T-helper 9 cell (primary cell): Measurements from ENCODE around the gene PNLIP.

Experiments
- DNase-seq: peaks from one replicate; pipeline ENCODE4 v3.0.0-alpha.2; 2020

The PNLIP gene

DNA sequence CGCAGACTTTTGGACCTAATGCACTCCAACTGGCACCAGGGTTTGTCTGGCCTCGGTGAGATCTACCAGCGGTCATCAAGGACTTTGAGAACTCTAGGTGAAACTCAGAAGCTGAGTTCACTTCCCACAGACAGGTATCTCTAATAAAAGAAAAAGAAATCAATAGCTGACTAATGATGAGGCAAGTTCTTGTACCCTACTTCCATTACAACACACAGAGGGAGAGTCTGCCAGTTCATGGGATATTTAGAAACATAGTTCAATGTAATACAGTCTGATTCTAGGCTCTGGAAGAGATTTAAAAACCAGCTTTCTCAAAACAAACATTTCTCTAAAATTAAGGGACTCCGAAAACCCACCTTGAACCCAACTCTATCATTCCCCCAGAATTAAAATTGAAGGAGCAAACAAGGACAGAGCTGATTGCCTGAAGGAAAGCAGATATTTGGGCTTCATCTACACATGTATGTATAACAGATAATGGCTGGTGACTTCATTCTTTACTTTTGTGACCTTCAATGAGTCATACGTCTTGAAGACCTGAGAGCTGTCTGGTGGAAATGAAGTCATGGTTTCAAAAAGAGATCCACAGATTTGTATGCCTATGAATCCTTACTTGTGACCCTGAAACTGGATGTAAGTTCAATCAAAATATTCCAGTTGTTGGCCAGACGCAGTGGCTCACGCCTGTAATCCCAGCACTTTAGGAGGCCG is 42.3 kb downstream of the PNLIP start:
- no peak for DNase-seq

DNA sequence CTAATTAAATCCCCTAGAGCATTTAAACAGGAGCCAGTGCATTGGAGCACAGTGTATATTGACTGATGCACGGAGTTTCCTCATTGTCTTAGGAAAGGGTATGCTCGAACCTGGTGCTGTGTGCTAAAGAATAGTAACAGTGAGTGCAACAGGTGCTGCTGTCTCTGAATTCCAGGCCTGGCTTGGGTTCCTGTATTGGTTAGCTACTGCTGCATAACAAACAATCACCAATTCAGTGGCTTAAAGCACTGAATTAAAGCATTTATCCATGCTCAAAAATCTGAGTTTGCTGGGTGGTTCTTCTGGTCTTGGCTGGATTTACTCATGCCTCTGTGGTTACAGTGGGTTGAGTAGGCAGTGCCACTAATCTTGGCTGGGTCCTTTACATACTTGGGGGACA is 43.3 kb downstream of the PNLIP start:
- DNase-seq = no peak

DNA sequence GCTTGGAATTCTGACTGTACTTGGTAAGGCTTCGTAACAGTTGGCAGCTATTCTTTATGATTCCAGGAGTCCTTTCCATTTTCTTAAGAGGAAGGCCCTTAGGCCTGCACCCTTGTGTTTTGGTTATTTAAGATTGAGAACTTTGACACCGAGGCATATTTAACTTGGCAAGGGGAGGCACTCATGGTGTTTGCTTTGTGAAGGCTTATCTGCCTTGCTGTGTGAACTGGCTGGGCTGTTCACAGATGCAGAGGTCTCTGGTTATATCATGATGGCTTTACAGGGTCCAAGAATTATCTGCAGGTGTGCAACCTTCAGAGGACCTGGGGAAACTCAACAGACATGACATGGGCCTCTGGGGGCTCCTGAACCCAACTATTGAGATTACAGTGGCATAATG is 44.2 kb downstream of the PNLIP start:
- DNase-seq = no peak

DNA sequence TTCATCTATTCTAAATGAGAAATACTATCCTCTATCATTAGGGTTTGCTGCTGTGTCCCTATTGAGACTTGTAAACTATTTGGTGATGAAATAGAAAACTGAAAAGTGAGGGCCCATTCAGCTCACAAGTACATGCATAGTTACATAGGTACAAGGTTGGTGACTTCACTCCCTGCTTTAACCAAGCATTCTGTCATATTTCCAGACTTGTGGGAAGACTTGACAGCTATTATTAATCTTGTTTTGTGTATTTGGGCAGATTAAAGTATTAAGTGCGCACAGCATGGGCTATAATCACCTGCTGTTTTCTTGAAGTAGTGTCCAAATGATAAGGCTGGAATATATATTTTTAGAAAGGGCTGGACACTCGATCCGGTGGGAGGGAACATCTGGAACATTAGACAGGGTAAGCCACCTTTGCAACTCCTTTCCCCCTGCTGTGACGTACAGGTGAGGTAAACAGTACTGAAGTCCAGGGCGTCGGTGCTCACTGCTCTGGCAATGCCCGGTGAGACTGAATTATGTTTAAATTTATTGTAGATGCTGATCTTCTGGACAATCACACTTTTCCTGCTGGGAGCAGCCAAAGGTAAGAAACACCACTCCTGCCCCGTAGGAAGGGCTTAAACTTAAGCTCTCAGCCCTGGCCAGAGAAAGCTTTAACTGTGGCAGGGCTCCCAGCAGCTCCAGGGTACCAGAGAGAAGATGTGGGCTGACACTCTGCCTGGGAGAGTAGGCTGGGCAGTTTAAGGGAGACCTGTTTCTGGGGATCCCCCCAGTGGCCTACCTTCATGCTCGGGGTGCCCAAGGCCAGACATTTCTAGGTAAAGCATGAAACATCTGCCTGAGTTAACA is 45.1 kb downstream of the PNLIP start, which contains the start of gene PNLIPRP1:
Gene PNLIPRP1, plus strand, starts transcription at position 370 of the 855 bp plus-strand sequence. Its CDS starts 171 bp downstream, at position 541.
- no peak for DNase-seq

DNA sequence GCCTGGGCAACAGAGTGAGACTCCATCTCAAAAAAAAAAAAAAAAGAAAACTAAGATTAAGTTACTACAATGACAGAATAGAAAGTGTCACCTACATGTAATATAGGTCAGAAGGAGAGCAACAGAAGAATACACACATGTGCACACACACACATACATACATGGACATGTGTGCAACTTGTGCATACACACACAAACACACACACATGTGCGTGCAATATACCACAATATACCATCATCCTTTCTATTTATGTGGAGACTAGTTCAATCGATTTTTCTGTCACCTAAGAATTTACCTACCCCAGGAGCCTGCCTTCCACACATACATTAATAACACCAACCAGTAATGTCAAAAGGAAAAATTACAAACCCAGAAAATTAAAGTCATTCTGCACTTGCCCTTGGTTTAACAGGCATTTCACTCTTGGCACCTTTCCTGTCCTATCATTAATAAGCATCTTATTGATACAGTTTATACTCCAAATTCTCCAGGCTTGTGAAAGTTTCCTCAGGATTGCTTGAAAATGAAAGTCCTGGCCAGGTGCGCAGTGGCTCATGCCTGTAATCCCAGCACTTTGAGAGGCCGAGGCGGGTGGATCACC is 47.5 kb downstream of the PNLIP start:
- DNase-seq = no peak

DNA sequence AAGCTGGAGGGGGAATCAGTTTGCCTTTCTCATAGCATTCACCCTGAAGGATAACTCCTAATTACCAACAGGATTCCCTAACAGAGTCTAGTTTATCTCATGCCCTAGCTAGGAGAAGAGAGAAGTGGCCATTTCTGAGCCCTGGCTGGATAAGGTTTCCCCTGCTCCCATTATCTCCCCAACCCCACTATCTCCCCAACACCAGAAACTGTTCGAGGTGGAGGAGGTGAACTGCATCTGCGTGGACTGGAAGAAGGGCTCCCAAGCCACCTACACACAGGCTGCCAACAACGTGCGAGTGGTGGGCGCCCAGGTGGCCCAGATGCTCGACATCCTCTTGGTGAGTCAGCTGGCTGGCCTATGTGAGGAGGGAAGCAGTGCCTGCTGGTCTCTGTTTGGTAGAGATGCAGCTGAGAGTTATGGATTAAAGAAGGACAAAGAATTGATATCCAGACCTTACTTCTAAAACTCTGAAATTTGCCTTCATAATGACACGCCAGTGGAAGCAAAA is 48.8 kb downstream of the PNLIP start:
- DNase-seq = no peak

DNA sequence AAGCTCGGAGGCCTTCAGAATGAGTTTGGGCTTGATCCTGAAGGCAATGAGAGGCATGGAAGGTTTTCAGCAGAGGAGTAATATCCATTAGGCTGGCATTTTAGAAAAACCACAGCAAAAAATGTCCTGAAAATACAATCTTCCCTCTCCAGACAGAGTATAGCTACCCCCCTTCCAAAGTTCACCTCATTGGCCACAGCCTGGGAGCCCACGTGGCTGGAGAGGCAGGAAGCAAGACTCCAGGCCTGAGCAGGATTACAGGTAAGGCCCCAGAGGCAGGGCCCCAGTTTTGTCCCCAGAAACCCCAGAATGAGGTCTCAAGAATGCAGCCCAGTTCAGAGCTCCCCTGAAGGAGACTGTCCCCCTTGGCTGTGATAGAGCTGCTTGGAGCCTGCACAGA is 50.3 kb downstream of the PNLIP start:
- DNase-seq = no peak

DNA sequence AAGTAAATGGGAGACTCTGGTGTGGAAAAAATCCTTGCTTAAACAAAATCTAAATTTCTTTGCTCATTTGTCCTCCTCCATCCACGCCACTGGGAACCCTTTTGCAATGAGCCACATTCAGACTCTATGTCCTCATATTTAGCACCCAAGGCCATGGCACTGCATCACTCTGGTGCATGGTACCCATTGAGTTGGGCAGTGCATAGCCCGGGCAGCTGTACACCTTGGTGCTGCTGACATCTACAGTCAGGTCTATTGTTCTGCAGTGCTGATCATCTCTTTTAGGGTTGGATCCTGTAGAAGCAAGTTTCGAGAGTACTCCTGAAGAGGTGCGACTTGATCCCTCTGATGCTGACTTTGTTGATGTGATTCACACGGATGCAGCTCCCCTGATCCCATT is 51.8 kb downstream of the PNLIP start:
- DNase-seq = no peak

DNA sequence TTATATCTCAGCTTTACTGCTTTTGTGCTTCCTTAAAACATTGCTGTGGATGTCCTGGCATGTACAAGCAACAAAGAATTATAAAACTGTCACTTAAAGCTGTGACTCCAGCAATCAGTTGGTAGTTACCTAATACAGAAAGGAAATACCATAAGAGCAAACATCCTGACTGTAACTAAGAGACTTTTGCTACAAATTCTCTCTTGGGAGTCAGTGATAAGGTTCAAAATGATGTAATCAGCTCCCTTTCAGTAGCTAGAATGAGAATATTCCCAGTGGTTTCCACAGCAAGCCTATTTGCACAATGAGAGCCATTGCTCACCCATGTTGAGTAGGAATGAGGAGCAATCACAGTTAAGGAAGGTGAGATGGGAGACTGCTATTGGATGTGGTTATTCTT is 52.6 kb downstream of the PNLIP start:
- DNase-seq = no peak

DNA sequence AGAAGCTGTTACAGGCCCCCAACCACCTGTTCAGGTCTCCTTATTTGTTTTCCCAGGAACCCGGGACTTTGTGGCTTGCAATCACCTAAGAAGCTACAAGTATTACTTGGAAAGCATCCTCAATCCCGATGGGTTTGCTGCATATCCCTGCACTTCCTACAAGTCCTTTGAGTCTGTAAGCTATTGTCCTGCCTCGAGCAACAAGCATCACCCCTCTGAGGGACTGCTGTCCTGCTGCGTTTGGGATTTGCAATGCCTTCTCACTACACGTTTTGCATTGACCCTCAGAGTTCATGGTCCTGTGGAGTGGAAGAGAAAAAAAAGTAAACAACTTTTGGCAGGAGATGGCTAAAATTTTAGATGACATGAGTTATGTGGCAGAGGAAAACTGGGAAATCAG is 54.3 kb downstream of the PNLIP start:
- DNase-seq = no peak

DNA sequence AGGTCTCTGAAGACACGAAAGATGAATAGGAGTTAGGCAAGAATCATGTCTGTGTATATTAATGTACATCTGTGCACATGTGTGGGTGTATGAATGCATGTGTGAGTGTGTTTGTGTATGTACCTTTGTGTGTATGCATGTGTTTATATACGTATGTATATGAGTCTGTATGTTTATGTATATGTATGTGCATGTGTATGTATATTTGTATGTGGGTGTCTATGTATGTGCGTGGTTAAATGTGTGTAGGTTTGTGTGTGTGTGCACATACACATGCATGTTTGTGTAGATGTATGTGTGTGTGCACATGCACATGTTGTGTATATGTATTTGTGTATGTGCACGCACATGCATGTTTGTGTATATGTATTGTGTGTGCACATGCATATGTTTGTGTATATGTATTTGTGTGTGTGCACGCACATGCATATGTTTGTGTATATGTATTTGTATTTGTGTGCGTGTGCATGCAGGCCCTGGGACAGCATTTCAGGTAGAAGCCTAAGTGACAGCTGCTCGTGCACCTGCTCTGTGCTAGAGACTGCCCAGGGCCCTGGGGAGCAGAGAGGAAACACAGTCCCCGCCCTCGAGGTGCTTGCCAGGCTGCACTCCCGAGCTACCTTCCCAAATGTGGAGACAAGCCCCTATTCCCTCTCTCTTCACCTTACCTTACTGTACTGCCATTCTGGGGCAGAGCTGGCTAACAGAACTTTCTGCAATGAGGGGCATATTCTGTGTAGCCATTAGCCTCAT is 57.1 kb downstream of the PNLIP start:
- no peak for DNase-seq

DNA sequence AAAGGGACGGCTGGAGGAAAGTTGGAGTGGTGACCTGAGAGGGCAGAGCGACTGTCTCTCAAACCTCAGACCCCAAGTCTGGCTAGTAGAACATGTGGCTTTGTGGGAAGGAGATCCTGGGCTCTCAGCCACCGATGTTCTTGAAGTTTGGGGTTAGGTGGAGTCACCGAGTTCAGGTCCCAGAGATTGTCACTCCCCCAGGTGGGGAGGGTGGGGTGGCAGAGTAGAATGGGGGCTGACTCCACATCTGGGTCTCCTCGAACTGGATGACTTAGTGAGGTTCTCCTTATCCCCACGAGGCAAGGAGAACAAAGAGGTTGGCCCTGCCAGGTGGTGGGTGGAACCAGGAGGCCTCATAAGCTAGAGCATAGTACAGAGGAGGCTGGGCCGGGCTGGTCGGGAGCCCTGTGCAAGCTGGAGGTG is 60.3 kb downstream of the PNLIP start:
- DNase-seq = no peak

DNA sequence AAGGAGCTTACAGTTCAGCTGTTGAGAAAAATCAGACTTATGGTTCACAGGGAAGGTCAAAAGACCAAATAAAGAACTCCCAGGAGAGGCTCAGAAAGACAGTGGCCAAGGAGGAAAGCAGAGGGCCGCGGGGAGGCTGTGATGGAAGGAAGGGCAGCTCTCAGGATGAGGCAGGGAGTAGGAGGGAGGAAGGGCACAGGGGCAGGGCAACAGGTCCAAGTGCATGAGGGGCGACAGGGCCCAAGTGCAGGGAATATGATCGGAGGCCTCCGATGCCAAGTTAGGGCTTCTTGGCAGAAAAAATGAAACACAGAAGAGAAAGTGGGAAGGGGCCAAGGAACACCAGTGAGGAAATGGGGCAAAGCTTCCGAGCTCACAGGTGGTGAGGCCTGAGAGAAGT is 61.6 kb downstream of the PNLIP start:
- DNase-seq = no peak

DNA sequence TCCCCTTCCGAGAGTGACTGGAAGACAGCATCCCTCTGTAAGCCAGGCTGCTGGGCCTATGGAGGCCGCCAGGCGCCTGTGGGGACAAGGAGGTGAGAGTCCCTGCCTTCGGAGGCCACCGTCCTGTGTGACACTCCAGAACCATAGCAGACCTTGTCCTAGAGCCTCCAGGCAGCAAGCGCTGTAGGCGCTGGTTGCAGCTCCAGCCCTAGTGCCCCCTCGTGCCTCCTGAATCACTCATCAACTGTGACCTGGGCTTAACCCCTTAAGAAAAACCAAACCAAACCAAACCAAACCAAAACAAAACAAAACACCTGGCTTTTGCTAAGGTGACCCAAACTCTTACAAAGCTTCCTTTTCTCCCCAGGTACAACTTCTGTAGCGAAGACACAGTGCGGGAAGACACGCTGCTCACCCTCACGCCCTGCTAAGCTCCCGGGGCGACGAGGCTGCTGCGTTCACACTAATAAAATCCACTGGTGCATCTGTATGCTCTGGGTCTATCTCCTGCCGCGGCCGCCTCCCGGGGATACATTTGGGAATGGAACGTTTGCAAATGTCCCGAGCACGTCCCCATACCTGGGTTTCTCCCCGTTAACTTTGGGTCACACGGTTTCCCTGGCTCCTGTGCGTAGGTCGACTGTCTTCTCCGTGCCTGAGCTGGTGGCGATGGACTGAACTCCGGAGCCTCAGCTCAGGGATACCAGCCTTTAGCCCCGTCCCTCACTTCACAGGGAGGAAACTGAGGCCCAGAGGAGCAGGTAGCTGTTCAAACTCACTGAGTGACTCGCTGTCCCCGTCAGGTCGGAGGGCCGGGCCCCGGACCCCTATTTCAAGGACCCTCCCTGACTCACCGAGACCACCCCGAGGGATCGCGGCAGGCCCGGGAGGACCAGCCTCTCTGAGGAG is 63.2 kb downstream of the PNLIP start:
- DNase-seq = no peak

DNA sequence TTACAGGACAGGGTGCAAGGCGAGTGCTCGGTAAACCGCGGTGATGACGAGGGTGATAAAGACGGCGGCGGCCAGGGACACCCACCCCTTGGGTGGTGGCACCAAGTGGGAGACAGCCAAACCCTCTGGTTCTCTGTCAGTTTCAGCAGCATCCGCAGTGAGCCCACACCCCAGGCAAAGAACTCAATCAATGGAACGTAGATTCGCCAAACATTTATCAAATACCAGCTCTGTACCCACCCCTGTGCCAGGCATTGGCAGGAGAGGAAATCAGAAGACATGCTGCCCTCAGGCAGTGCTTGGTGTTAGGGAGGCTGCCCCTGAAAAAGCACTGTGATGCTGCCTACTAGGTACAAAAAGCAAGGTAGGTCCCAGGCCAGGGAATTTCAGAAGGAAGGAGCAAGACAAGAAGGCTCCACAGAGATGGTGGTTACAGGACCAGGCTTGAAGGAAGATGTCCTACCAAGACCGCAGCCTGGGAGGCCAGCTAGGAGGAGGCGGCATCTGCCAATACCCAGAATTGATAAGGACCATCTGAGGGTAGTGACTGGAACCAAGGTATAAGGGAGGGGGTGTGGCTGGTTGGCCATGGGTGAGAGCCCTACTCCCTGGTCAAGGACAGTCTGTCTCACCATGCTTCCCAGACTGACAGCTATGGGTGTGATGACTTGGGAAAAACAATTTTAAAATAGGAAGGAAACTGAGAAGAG is 64.9 kb downstream of the PNLIP start:
- DNase-seq = no peak

DNA sequence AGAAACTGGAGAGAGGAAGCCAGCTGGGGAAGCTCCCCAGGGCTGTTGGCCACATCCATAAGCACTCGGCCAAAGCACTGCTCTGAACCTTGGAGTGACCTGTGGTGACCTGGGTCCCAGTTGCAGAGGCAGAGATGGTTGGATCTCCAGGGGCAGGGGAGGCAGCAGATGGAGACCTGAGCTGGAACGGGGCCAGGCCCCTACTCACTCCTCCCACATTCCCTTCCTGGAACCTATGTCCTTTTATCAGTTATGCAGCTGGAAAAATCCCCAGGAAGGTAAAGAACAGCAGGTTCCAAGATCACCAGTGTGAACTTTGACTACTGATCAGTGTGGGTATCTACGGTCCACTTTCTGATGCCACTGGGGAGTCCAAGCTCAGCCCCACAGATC is 65.4 kb downstream of the PNLIP start:
- DNase-seq = no peak

DNA sequence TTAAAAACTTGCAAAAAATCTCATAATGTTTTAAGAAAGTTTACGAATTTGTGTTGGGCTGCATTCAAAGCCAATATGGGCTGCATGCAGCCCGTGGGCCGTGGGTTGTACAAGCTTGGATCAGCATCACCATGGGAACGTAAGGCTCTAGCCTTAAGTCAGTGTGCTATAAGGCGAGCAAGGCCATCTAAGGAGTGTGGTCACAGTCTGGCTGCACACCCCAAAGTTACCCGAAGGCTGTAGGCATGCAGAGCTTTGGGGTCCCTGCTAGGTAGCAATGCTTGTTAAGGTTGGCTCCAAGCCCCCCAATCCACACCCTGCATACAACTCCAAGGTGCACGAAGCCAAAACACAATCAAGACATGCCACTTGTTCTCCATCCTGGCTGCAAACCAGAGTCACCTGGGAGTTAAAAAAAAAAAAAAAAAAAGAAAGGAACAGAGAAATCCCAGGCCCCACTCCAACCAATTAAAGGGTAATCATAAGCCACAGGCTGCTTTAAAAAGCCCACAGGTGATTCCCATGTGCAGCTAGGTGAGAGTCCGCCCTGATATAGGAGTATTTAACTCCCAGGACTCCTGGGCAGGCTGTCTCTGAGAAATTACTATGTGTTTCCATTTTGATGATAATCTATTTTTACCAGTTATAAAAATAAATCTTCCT is 66.5 kb downstream of the PNLIP start:
- DNase-seq = no peak

DNA sequence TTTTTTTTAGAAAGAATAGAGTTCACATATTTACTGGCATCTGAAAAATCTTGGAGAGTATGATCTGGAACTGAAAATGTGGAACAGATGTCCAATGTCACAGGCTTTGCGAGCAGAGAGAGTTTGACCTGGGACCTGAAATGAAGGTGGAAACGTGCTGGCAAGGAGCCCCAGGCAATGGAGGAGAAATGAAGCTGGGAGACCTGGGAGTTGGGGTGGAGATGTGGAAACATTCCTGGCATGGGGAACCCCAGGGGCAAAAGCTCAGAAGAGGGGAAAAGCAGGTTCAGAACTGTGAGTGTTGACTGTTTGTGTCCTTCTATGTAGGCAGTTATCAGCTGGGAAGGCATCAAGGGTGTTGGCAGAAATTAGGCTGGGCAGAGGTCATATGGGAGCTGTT is 67.7 kb downstream of the PNLIP start:
- no peak for DNase-seq

DNA sequence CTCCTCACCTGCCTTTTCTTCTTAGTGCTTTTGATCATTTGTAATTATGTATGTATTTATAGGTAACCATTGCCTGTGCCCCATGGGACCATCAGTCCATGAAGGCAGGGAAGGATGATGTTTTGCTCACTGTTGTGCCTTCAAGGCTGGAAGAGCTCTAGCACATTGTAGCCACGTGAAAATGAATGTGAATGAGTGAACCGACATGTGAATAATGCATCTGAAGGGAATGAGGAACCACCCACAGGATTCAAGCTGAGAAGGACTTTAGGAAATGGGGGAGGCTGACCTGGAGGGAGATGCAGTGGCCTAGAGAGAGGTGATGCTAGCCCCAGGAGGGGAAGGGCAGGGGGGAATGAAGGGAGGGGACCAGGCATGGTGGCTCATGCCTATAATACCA is 69.1 kb downstream of the PNLIP start:
- DNase-seq = no peak

DNA sequence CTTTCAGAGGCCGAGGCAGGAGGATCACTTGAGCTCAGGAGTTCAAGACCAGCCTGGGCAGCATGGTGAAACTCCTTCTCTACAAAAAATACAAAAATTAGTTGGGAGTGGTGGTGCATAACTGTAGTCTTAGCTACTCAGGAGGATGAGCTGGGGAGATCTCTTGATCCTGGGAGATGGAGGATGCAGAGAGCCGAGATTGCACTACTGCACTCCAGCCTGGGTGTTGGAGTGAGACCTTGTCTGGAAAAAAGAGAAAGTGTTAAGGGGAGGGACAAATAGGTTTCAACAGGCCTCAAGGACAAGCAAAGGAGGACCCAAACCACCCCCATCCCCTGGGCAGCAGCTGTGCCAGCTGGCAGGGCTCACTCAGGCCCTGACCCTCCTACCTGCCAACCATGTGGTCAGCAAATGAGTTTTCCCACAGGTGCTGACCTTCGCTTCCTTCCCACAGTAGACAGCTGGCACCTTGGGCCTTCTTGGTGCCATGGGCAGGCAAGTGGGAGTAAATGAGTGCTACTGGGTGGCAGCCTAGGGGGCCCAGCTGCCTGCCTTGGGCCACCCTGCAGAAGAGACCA is 69.6 kb downstream of the PNLIP start:
- DNase-seq = no peak
